C4-2B (cell line): ENCODE results near the gene NOX1.

Source experiments
- H3K27ac ChIP-seq: fragments of 450-650 bp; 2 replicates; pipeline ENCODE4 v1.5.1; 2017
- ZFX ChIP-seq: fragments of 450-650 bp; IDR thresholded peaks from 2 replicates; pipeline ENCODE4 v1.6.1; 2017
- TF ChIP-seq, protein P1 (sequence below): fragments of 450-650 bp; conservative IDR thresholded peaks from 2 replicates; pipeline ENCODE4 v1.5.1; 2017; ENCODE audit warnings: mild to moderate bottlenecking

Gene NOX1

DNA sequence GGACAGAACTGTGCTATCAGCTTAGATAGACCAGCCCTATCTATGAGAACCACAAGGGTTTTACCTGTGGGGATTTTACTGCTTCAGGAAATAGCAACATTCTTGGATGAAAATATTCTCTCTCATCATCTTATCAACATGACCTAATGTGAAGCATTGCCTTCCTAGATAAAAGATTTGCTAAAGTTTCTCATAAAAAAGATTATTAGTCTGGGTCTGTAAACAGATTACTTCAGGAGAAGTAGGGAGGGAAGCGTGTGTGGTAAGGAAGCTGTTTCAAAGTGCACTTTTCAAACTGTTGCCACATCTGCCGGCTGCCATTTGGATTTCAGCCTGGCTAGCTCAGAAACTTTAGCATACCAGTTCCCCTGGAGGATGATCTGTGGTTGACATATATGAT is at the start of gene NOX1:
Gene NOX1 (minus strand): TSS at position 35 of the 400 bp plus-strand sequence. CDS start 220 bp downstream, outside the sequence.
- TF ChIP-seq, protein P1, sequence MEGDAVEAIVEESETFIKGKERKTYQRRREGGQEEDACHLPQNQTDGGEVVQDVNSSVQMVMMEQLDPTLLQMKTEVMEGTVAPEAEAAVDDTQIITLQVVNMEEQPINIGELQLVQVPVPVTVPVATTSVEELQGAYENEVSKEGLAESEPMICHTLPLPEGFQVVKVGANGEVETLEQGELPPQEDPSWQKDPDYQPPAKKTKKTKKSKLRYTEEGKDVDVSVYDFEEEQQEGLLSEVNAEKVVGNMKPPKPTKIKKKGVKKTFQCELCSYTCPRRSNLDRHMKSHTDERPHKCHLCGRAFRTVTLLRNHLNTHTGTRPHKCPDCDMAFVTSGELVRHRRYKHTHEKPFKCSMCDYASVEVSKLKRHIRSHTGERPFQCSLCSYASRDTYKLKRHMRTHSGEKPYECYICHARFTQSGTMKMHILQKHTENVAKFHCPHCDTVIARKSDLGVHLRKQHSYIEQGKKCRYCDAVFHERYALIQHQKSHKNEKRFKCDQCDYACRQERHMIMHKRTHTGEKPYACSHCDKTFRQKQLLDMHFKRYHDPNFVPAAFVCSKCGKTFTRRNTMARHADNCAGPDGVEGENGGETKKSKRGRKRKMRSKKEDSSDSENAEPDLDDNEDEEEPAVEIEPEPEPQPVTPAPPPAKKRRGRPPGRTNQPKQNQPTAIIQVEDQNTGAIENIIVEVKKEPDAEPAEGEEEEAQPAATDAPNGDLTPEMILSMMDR: no peak
- TF ChIP-seq ZFX: no peak
- H3K27ac ChIP-seq: no peak within 1 kb of the TSS

- TF ChIP-seq, protein P1: no peak
- TF ChIP-seq ZFX: no peak
- H3K27ac ChIP-seq: no peak overlapping the region
These were observed 41.4 kb upstream of the NOX1 start for GRCh38 chrX:100915562-100915961.

GRCh38 chrX:100913111-100913510 is 39.0 kb upstream of the NOX1 start:
- no peak overlapping the region for H3K27ac ChIP-seq
- no peak for TF ChIP-seq ZFX
- TF ChIP-seq, protein P1: no peak

- no peak overlapping the region for H3K27ac ChIP-seq
- TF ChIP-seq, protein P1: no peak
- TF ChIP-seq ZFX: no peak
These were observed 37.6 kb upstream of the NOX1 start for GRCh38 chrX:100911731-100912130.

GRCh38 chrX:100905620-100906019 is 31.5 kb upstream of the NOX1 start:
- no peak for TF ChIP-seq ZFX
- TF ChIP-seq, protein P1: no peak

DNA sequence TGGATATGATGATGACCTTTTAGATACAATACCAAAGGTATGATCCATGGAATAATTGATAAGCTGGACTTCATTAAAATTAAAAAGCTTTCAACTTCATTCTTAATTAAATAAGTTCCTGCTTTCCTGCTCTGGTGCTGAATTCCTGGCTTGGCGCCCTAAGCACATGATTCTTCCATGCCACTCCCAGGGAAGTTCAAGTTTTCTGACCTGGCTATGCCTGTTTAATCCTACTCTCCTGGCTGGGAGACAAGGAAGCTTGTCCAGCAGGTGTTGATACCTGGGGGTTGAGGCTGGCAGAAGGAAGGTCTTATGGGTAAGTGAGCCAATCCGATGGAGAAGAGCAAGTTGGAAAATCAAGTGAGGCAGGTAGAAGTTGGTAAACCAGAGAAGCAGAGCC is 30.3 kb upstream of the NOX1 start:
- no peak overlapping the region for H3K27ac ChIP-seq
- TF ChIP-seq ZFX: no peak
- TF ChIP-seq, protein P1: no peak

More at GRCh38 chrX:100905620-100906019, 31.5 kb upstream of the NOX1 start:
- H3K27ac ChIP-seq: no peak overlapping the region

DNA sequence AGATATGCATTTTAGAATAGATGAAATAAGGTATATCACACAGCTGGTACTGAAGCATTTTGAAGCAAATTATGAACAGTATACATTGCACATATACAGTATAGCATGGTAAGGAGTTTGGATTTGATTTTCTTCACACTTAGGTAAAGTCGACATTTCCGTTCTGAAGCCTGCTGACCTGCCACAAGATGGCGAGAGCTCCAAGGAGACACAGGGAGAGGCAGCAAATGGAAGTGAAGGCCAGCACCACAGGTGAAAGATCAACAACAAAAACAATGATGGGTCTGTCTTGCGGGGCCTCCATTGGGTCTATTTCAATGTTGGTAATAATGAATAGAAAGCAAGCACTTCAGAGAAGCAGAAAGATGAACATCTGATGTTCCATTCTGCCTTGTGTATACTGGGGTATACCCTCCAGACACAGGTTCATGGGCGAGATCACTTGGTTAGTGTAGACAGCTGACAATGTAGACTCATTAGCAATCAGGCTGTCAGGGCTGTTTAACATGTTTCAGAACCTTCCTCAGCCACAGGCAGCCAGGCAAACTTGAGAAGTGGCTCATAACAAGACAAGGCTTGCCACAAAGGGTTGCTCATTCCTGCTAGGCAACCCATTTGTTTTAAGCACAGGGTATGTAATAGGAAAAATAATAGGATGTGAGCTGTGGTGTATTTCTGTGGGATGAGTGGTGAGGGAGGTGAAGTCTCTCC is 21.4 kb upstream of the NOX1 start:
- H3K27ac ChIP-seq: no peak overlapping the region
- TF ChIP-seq, protein P1: peak; percentile 50
- no peak for TF ChIP-seq ZFX
